ENCODE measurements around the gene TRPV3.

The TRPV3 gene

GRCh38 chr17:3507071-3507470, 50.5 kb downstream of the TRPV3 start:
- Histone ChIP-seq H3K9ac (ENCODE audit: low read length) (no peak overlapping the region), H3K79me2 (ENCODE audit: low read length) (no peaks in the 10 kb centered on the region), H3K36me3 (replicated peaks; ENCODE audit: insufficient read depth, low read length) (no peaks in the 10 kb centered on the region; the same call in 1 of the 2 replicates), H3K9me3 (replicated peaks; ENCODE audit: insufficient read depth, low read length) (no peaks in the 10 kb centered on the region), H3K27ac (ENCODE audit: low read length) (no peak overlapping the region), H3K9me2 (replicated peaks; ENCODE audit: insufficient read depth, low read length) (no peaks in the 10 kb centered on the region), H3K27me3 (replicated peaks; ENCODE audit: insufficient read depth, low read length) (no peaks in the 10 kb centered on the region), H3K4me2 (ENCODE audit: low read depth, low read length) (no peak overlapping the region), H2AFZ (ENCODE audit: low read length) (no peak overlapping the region), H3K4me3 (ENCODE audit: low read length) (no peak overlapping the region), H3K4me1 (ENCODE audit: low read length) (no peaks in the 10 kb centered on the region), H3F3A (ENCODE audit: insufficient read depth, low read length) (no peaks in the 10 kb centered on the region), H4K20me1 (ENCODE audit: insufficient read depth, low read length) (no peaks in the 10 kb centered on the region)
- DNase-seq, result no peak
- TF ChIP-seq EZH2phosphoT487 (IDR thresholded peaks at IDR 0.05; ENCODE audit: low read length) (no peak), EZH2 (optimal IDR thresholded peaks at IDR 0.05; ENCODE audit: low read depth, low read length) (no peak)
- TF ChIP-seq, protein P1, sequence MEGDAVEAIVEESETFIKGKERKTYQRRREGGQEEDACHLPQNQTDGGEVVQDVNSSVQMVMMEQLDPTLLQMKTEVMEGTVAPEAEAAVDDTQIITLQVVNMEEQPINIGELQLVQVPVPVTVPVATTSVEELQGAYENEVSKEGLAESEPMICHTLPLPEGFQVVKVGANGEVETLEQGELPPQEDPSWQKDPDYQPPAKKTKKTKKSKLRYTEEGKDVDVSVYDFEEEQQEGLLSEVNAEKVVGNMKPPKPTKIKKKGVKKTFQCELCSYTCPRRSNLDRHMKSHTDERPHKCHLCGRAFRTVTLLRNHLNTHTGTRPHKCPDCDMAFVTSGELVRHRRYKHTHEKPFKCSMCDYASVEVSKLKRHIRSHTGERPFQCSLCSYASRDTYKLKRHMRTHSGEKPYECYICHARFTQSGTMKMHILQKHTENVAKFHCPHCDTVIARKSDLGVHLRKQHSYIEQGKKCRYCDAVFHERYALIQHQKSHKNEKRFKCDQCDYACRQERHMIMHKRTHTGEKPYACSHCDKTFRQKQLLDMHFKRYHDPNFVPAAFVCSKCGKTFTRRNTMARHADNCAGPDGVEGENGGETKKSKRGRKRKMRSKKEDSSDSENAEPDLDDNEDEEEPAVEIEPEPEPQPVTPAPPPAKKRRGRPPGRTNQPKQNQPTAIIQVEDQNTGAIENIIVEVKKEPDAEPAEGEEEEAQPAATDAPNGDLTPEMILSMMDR (IDR thresholded peaks at IDR 0.05; ENCODE audit: low read length), result no peak

GRCh38 chr17:3506054-3506453, 51.6 kb downstream of the TRPV3 start:
- no peaks in the 10 kb centered on the region for H3K36me3 ChIP-seq (replicated peaks; ENCODE audit: insufficient read depth, low read length)
- H3K27ac ChIP-seq (ENCODE audit: low read length), result no peak overlapping the region

GRCh38 chr17:3505008-3505407, 52.6 kb downstream of the TRPV3 start:
- H3F3A ChIP-seq (ENCODE audit: insufficient read depth, low read length), result no peaks in the 10 kb centered on the region
- H3K79me2 ChIP-seq (ENCODE audit: low read length), result no peaks in the 10 kb centered on the region
- H3K9me2 ChIP-seq (replicated peaks; ENCODE audit: insufficient read depth, low read length), result no peaks in the 10 kb centered on the region
- no peak overlapping the region for H2AFZ ChIP-seq (ENCODE audit: low read length)
- no peaks in the 10 kb centered on the region for H3K27me3 ChIP-seq (replicated peaks; ENCODE audit: insufficient read depth, low read length)
- no peak overlapping the region for H3K9ac ChIP-seq (ENCODE audit: low read length)
- H3K27ac ChIP-seq (ENCODE audit: low read length), result no peak overlapping the region
- H3K4me2 ChIP-seq (ENCODE audit: low read depth, low read length), result no peak overlapping the region
- H3K9me3 ChIP-seq (replicated peaks; ENCODE audit: insufficient read depth, low read length), result no peaks in the 10 kb centered on the region
- no peaks in the 10 kb centered on the region for H4K20me1 ChIP-seq (ENCODE audit: insufficient read depth, low read length)
- TF ChIP-seq, protein P1 (IDR thresholded peaks at IDR 0.05; ENCODE audit: low read length), result no peak
- TF ChIP-seq EZH2 (optimal IDR thresholded peaks at IDR 0.05; ENCODE audit: low read depth, low read length) (no peak), EZH2phosphoT487 (IDR thresholded peaks at IDR 0.05; ENCODE audit: low read length) (no peak)
- H3K36me3 ChIP-seq (replicated peaks; ENCODE audit: insufficient read depth, low read length), result no peaks in the 10 kb centered on the region
- no peaks in the 10 kb centered on the region for H3K4me1 ChIP-seq (ENCODE audit: low read length)
- no peak overlapping the region for H3K4me3 ChIP-seq (ENCODE audit: low read length)
- DNase-seq, result no peak

More at GRCh38 chr17:3506054-3506453, 51.6 kb downstream of the TRPV3 start:
- H3K4me3 ChIP-seq (ENCODE audit: low read length), result no peak overlapping the region
- no peaks in the 10 kb centered on the region for H3F3A ChIP-seq (ENCODE audit: insufficient read depth, low read length)
- H3K27me3 ChIP-seq (replicated peaks; ENCODE audit: insufficient read depth, low read length), result no peaks in the 10 kb centered on the region
- no peaks in the 10 kb centered on the region for H3K4me1 ChIP-seq (ENCODE audit: low read length)
- H3K9me3 ChIP-seq (replicated peaks; ENCODE audit: insufficient read depth, low read length), result no peaks in the 10 kb centered on the region
- H3K4me2 ChIP-seq (ENCODE audit: low read depth, low read length), result no peak overlapping the region
- H3K9ac ChIP-seq (ENCODE audit: low read length), result no peak overlapping the region
- DNase-seq, result no peak
- TF ChIP-seq EZH2 (optimal IDR thresholded peaks at IDR 0.05; ENCODE audit: low read depth, low read length) (no peak), EZH2phosphoT487 (IDR thresholded peaks at IDR 0.05; ENCODE audit: low read length) (no peak)
- TF ChIP-seq, protein P1 (IDR thresholded peaks at IDR 0.05; ENCODE audit: low read length), result no peak
- H4K20me1 ChIP-seq (ENCODE audit: insufficient read depth, low read length), result no peaks in the 10 kb centered on the region
- H3K79me2 ChIP-seq (ENCODE audit: low read length), result no peaks in the 10 kb centered on the region
- no peak overlapping the region for H2AFZ ChIP-seq (ENCODE audit: low read length)
- no peaks in the 10 kb centered on the region for H3K9me2 ChIP-seq (replicated peaks; ENCODE audit: insufficient read depth, low read length)
